HG02852 (cell line): Measurements from ENCODE around the gene CDK9.
"Not testable (repeated sequence)": the region's sequence is repeated elsewhere in the genome, so short reads cannot be mapped to it uniquely, and the experiment has no call there.

Experiments used
- ATAC-seq: cut with Tn5 transposase; IDR thresholded peaks from one replicate; pipeline ENCODE4 v1.9.1; 2021; ENCODE audit warnings: mild to moderate bottlenecking, moderate library complexity; ENCODE audit not compliant: unreplicated experiment

The CDK9 gene

GRCh38 chr9:127817881-127818434, 32.1 kb downstream of the CDK9 start:
- no peak for ATAC-seq

GRCh38 chr9:127818574-127818973, 32.7 kb downstream of the CDK9 start:
- no peak for ATAC-seq

- no peak for ATAC-seq
These were observed 36.3 kb downstream of the CDK9 start for GRCh38 chr9:127822108-127822507.

- no peak for ATAC-seq
These were observed 39.7 kb downstream of the CDK9 start for GRCh38 chr9:127825319-127826051.

GRCh38 chr9:127826253-127826913, 40.5 kb downstream of the CDK9 start:
- ATAC-seq, result no peak

GRCh38 chr9:127828262-127829031, 42.6 kb downstream of the CDK9 start:
- no peak for ATAC-seq

- no peak for ATAC-seq
These were observed 43.5 kb downstream of the CDK9 start for GRCh38 chr9:127829205-127829906.

- ATAC-seq, result no peak
These were observed 46.4 kb downstream of the CDK9 start for GRCh38 chr9:127832248-127832647.

- no peak for ATAC-seq
These were observed 47.7 kb downstream of the CDK9 start for GRCh38 chr9:127833555-127833954.

- no peak for ATAC-seq
These were observed 50.2 kb downstream of the CDK9 start for GRCh38 chr9:127835991-127836516.

GRCh38 chr9:127836561-127836960, 50.7 kb downstream of the CDK9 start:
- not testable (repeated sequence) for ATAC-seq

GRCh38 chr9:127837346-127837745, 51.5 kb downstream of the CDK9 start:
- ATAC-seq, result no peak

- no peak for ATAC-seq
These were observed 52.7 kb downstream of the CDK9 start for GRCh38 chr9:127838375-127839078.
